H1 (cell line): ENCODE measurements around the gene GRIK4. TPM values are rescaled to one million over a fixed set of nuclear protein-coding genes. Genes with fewer than 3 reads are reported as not detected.

Experiments
- CTCF ChIA-PET: fragments of 300-600 bp; sonication (Branson Sonifier 250); formaldehyde crosslinking; loops from one replicate; lab custom pipeline; 2021; ENCODE audit not compliant: partially characterized antibody; lab: Charles Lee
- POLR2A ChIA-PET: fragments of 300-600 bp; sonication (Branson Sonifier 250); formaldehyde crosslinking; loops from one replicate; lab custom pipeline; 2021; ENCODE audit warnings: inconsistent platforms; ENCODE audit not compliant: partially characterized antibody; lab: Charles Lee
- DNase-seq, 2 experiments: peaks; one replicate each; pipeline versions ENCODE4 v3.0.0 to v3.0.0-alpha.2; 2010 to 2022; ENCODE audit warnings: low spot score in 2 of 2, low read depth in 1 of 2, mixed read lengths in 1 of 2
- FAIRE-seq: peaks from 2 replicates; lab custom pipeline; 2011; peaks lifted over from hg19 to GRCh38; lab: Jason Lieb, UNC
- H2AFZ ChIP-seq: 2 replicates; pipeline ENCODE4 v1.8.1; 2012; ENCODE audit warnings: low read length, inconsistent platforms
- H2AK5ac ChIP-seq: 2 replicates; pipeline ENCODE4 v1.6.1; 2013; ENCODE audit warnings: low read depth, low read length
- H2BK120ac ChIP-seq: replicated peaks from 2 replicates; pipeline ENCODE3; 2013; ENCODE audit warnings: low read depth, low read length, inconsistent platforms
- H2BK12ac ChIP-seq: 2 replicates; pipeline ENCODE4 v1.6.1; 2013; ENCODE audit warnings: low read depth, low read length
- H2BK15ac ChIP-seq: 2 replicates; pipeline ENCODE4 v1.6.1; 2013; ENCODE audit warnings: low read length
- H2BK20ac ChIP-seq: 2 replicates; pipeline ENCODE4 v1.6.1; 2013; ENCODE audit warnings: low read length
- H2BK5ac ChIP-seq: 2 replicates; pipeline ENCODE4 v1.6.1; 2013; ENCODE audit warnings: low read depth, low read length
- H3K14ac ChIP-seq: 2 replicates; pipeline ENCODE4 v1.6.1; 2013; ENCODE audit warnings: inconsistent platforms; ENCODE audit not compliant: insufficient read length
- H3K18ac ChIP-seq: 2 replicates; pipeline ENCODE4 v1.6.1; 2013; ENCODE audit warnings: low read length; ENCODE audit errors: extremely low read depth
- H3K23ac ChIP-seq: 2 replicates; pipeline ENCODE4 v1.6.1; 2013; ENCODE audit warnings: inconsistent platforms; ENCODE audit not compliant: insufficient read length
- H3K23me2 ChIP-seq: 2 replicates; pipeline ENCODE4 v1.6.1; 2013; ENCODE audit warnings: low read depth, low read length
- H3K27ac ChIP-seq: 2 replicates; pipeline ENCODE4 v1.6.1; 2011; ENCODE audit warnings: low read depth, low read length, inconsistent platforms
- H3K27me3 ChIP-seq, 4 experiments: replicated peaks in 1 of 4; 1 replicate in 1 of 4; 2 replicates in 3 of 4; pipeline versions ENCODE4 v1.6.1 to v1.8.1; 2011 to 2013; ENCODE audit warnings: low read length in 3 of 4, mild to moderate bottlenecking in 3 of 4, inconsistent platforms in 2 of 4, mixed read lengths in 2 of 4, moderate library complexity in 1 of 4; ENCODE audit not compliant: control insufficient read depth in 3 of 4, insufficient read depth in 3 of 4; ENCODE audit errors: extremely low read depth in 1 of 4
- H3K36me3 ChIP-seq, 4 experiments: 2 replicates each; pipeline versions ENCODE4 v1.6.1 to v1.8.1; 2011 to 2013; ENCODE audit warnings: mild to moderate bottlenecking in 4 of 4, low read length in 3 of 4, moderate library complexity in 2 of 4, control low read depth in 1 of 4, inconsistent platforms in 1 of 4; ENCODE audit not compliant: insufficient read depth in 4 of 4, control insufficient read depth in 2 of 4
- H3K4ac ChIP-seq: replicated peaks from 2 replicates; pipeline ENCODE3; 2013; ENCODE audit warnings: low read length, low read depth, mixed read lengths, inconsistent platforms; ENCODE audit not compliant: insufficient read length
- H3K4me1 ChIP-seq, 4 experiments: replicated peaks in 1 of 4; 1 replicate in 1 of 4; 2 replicates in 3 of 4; pipeline versions ENCODE4 v1.6.1 to v1.8.1; 2011 to 2013; ENCODE audit warnings: low read length in 3 of 4, inconsistent platforms in 2 of 4, mixed read lengths in 1 of 4; ENCODE audit not compliant: insufficient read depth in 4 of 4, control insufficient read depth in 3 of 4
- H3K4me2 ChIP-seq, 2 experiments: 2 replicates each; pipeline versions ENCODE4 v1.6.1 to v1.8.1; 2011 to 2013; ENCODE audit warnings: low read depth in 2 of 2, low read length in 2 of 2, control low read depth in 1 of 2, inconsistent platforms in 1 of 2, mild to moderate bottlenecking in 1 of 2; ENCODE audit not compliant: insufficient read depth in 1 of 2
- H3K4me3 ChIP-seq, 4 experiments: fragments of 200-600, 300-600 bp in 1 of 4; sonication (generic), shearing (Covaris generic), sonication (Bioruptor Twin) in 1 of 4; 2 replicates each; pipeline versions ENCODE4 v1.5.1 to v1.8.1; 2011 to 2016; ENCODE audit warnings: low read length in 4 of 4, low read depth in 3 of 4, control low read depth in 2 of 4, inconsistent platforms in 2 of 4, mild to moderate bottlenecking in 2 of 4, mixed read lengths in 1 of 4, moderate library complexity in 1 of 4; ENCODE audit not compliant: insufficient read depth in 2 of 4; ENCODE audit errors: extremely low read depth in 1 of 4
- H3K56ac ChIP-seq: replicated peaks from 2 replicates; pipeline ENCODE3; 2013; ENCODE audit warnings: low read depth, mild to moderate bottlenecking, mixed read lengths, low read length, inconsistent platforms; ENCODE audit not compliant: insufficient read length
- H3K79me1 ChIP-seq: 2 replicates; pipeline ENCODE4 v1.6.1; 2013; ENCODE audit warnings: low read depth, low read length, control low read depth
- H3K79me2 ChIP-seq, 2 experiments: 2 replicates each; pipeline versions ENCODE4 v1.6.1 to v1.8.1; 2012 to 2013; ENCODE audit warnings: low read length in 2 of 2, mild to moderate bottlenecking in 2 of 2, inconsistent platforms in 1 of 2; ENCODE audit not compliant: insufficient read depth in 2 of 2, control insufficient read depth in 1 of 2
- H3K9ac ChIP-seq, 4 experiments: replicated peaks in 1 of 4; 1 replicate in 1 of 4; 2 replicates in 3 of 4; pipeline versions ENCODE4 v1.6.1 to v1.8.1; 2011 to 2013; ENCODE audit warnings: low read depth in 3 of 4, low read length in 3 of 4, control low read depth in 2 of 4, mild to moderate bottlenecking in 2 of 4, moderate library complexity in 2 of 4, inconsistent platforms in 1 of 4; ENCODE audit errors: extremely low read depth in 1 of 4
- H3K9me3 ChIP-seq, 2 experiments: 2 replicates each; pipeline versions ENCODE4 v1.6.1 to v1.8.1; 2012 to 2013; ENCODE audit warnings: mild to moderate bottlenecking in 2 of 2, moderate library complexity in 2 of 2, control low read depth in 1 of 2, inconsistent platforms in 1 of 2, low read depth in 1 of 2, low read length in 1 of 2, mixed read lengths in 1 of 2; ENCODE audit not compliant: insufficient read depth in 2 of 2
- H4K20me1 ChIP-seq, 2 experiments: replicated peaks in 1 of 2; 2 replicates each; pipeline versions ENCODE3 to v1.8.1; 2011 to 2013; ENCODE audit warnings: inconsistent platforms in 2 of 2, low read length in 2 of 2, mild to moderate bottlenecking in 1 of 2; ENCODE audit not compliant: insufficient read depth in 2 of 2, control insufficient read depth in 1 of 2
- H4K5ac ChIP-seq: 2 replicates; pipeline ENCODE4 v1.6.1; 2013; ENCODE audit warnings: low read length, low read depth, mixed read lengths, inconsistent platforms; ENCODE audit not compliant: insufficient read length
- H4K8ac ChIP-seq: 2 replicates; pipeline ENCODE4 v1.8.0; 2013; ENCODE audit warnings: mild to moderate bottlenecking, moderate library complexity, low read length, inconsistent platforms; ENCODE audit not compliant: insufficient read depth; ENCODE audit errors: extremely low read depth
- H4K91ac ChIP-seq: replicated peaks from 2 replicates; pipeline ENCODE3; 2013; ENCODE audit warnings: low read length, mixed read lengths, inconsistent platforms; ENCODE audit not compliant: insufficient read length
- ASH2L ChIP-seq: fragments of 200-600, 300-600 bp; sonication (generic); IDR thresholded peaks from one replicate; pipeline ENCODE4 v1.7.1; 2017; ENCODE audit warnings: low read length
- CBX8 ChIP-seq: fragments of 300-800, 300-1000 bp; sonication (generic); IDR thresholded peaks from 2 replicates; pipeline ENCODE4 v1.7.1; 2016; ENCODE audit warnings: low read depth, low read length, borderline replicate concordance
- KDM4A ChIP-seq: IDR thresholded peaks from one replicate; pipeline ENCODE4 v1.7.1; 2012; ENCODE audit warnings: low read depth, mild to moderate bottlenecking, moderate library complexity, low read length, inconsistent platforms; ENCODE audit not compliant: severe bottlenecking
- NRF1 ChIP-seq: IDR thresholded peaks from 2 replicates; pipeline ENCODE4 v1.6.1; 2011; ENCODE audit warnings: mild to moderate bottlenecking, low read depth, low read length, improper control_type of control experiment
- SP1 ChIP-seq: IDR thresholded peaks from 2 replicates; pipeline ENCODE4 v1.6.1; 2011; ENCODE audit warnings: low read depth, low read length
- TCF12 ChIP-seq: IDR thresholded peaks from 2 replicates; pipeline ENCODE4 v1.6.1; 2011; ENCODE audit warnings: low read depth, mild to moderate bottlenecking, low read length
- WGBS, 2 experiments: shearing (Covaris generic) in 1 of 2; methylation state at CpG; one replicate each; pipeline versions ENCODE4 v1.1.6 to v1.1.7; 2013 to 2015; ENCODE audit warnings: low lambda C conversion rate in 2 of 2, mixed read lengths in 2 of 2, inconsistent platforms in 1 of 2, low coverage in 1 of 2, missing lambda C conversion rate in 1 of 2; ENCODE audit not compliant: insufficient replicate concordance in 2 of 2, insufficient coverage in 1 of 2, insufficient read length in 1 of 2; ENCODE audit errors: extremely low coverage in 1 of 2, missing lambda C conversion rate in 1 of 2; 5-methylcytosine and 5-hydroxymethylcytosine counted together
- polyA plus RNA-seq, 7 experiments: library from polyadenylated mRNA; depleted of rRNA in 3 of 7; stranded (reverse) in 5 of 7; unstranded in 2 of 7; fragments of >200 nt in 5 of 7; fragments of 200-250 nt in 2 of 7; gene quantifications; 1 replicate in 5 of 7; 2 replicates in 1 of 7; 4 replicates in 1 of 7; pipeline versions ENCODE4 v1.2.1 to v1.2.3, GENCODE V29; 2011 to 2013; ENCODE audit warnings: missing spikeins in 2 of 7, mixed read lengths in 2 of 7
- total RNA-seq: library from RNA; stranded (reverse); fragmentation: NEBNext Ultra II Directional; extraction: Animal tissue kit (Norgen Biotek cat#: 25700); gene quantifications from 2 replicates; pipeline ENCODE4 v1.2.1, GENCODE V29; 2021

The GRIK4 gene
- total and polyA plus RNA-seq, 2 of the 8 experiments (the other 6 are each of a cell fraction or from before 2014, with no cell fraction given): 1.2 to 2.9 TPM

DNA sequence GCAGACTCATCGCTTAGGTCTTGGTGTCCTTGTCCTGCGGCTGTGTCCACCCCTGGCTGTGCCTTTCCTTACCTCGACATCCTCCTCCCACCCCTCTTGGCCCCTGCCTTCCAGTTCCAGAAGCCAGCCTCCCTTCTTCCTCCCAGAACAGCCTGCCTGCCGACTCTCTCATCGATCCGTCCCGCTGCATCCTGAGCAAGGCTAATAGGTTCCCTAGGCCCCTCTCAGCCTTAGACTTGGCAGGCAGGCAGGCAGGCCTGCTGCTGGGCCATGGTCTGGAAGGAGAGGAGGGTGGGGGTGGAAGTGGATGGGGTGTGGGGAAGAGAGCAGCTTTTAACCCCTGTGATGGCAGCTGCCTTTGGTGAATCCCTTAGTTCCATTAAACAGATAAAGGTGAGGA is 315.6 kb downstream of the GRIK4 start:
- H3K9me3 ChIP-seq: no peaks in the 10 kb centered on the region
- ChIA-PET CTCF (interaction anchor here (0.9 to 3.2 kb wide), 2 partner anchors 25 to 316 kb away, joined by 3 to 15 read pairs; partner anchors contain the start of gene GRIK4), POLR2A (no interaction called here)
- H3K36me3 ChIP-seq: no peaks in the 10 kb centered on the region
- H3K23me2 ChIP-seq: no peaks in the 10 kb centered on the region
- H3K27ac ChIP-seq: no peak overlapping the region
- DNase-seq (no peak), FAIRE-seq (no peak)
- H4K8ac ChIP-seq: no peak overlapping the region
- H4K20me1 ChIP-seq: no peaks in the 10 kb centered on the region
- no peaks in the 10 kb centered on the region; a peak in 1 of 7 replicates for H3K4me1 ChIP-seq
- WGBS, 2 experiments: 80% methylated on average over 6 of the region's 7 CpGs; no CpG with 5 or more reads in 1 of the 2 experiments
- H3K56ac ChIP-seq: no peak overlapping the region
- no peak overlapping the region for H3K9ac ChIP-seq
- H2BK15ac ChIP-seq: no peak overlapping the region
- H2BK20ac ChIP-seq: no peak overlapping the region
- H3K23ac ChIP-seq: no peak overlapping the region
- H3K18ac ChIP-seq: no peak overlapping the region
- H3K4me2 ChIP-seq: no peak overlapping the region
- H2BK5ac ChIP-seq: no peak overlapping the region; the same call in 1 of the 2 replicates
- H2BK120ac ChIP-seq: no peak overlapping the region
- no peak overlapping the region for H3K4ac ChIP-seq
- no peak overlapping the region for H3K4me3 ChIP-seq
- no peak overlapping the region for H4K5ac ChIP-seq
- TF ChIP-seq SP1 (no peak), NRF1 (no peak), TCF12 (no peak), KDM4A (no peak), CBX8 (no peak), ASH2L (no peak)
- no peak overlapping the region for H4K91ac ChIP-seq
- H2AK5ac ChIP-seq: no peak overlapping the region
- no peak overlapping the region for H3K14ac ChIP-seq
- H2AFZ ChIP-seq: no peak overlapping the region
- no peaks in the 10 kb centered on the region for H3K79me2 ChIP-seq
- no peak overlapping the region for H2BK12ac ChIP-seq
- no peaks in the 10 kb centered on the region for H3K27me3 ChIP-seq
- no peaks in the 10 kb centered on the region for H3K79me1 ChIP-seq
